Measurements from ENCODE around the gene LAMA3.

Gene LAMA3

DNA sequence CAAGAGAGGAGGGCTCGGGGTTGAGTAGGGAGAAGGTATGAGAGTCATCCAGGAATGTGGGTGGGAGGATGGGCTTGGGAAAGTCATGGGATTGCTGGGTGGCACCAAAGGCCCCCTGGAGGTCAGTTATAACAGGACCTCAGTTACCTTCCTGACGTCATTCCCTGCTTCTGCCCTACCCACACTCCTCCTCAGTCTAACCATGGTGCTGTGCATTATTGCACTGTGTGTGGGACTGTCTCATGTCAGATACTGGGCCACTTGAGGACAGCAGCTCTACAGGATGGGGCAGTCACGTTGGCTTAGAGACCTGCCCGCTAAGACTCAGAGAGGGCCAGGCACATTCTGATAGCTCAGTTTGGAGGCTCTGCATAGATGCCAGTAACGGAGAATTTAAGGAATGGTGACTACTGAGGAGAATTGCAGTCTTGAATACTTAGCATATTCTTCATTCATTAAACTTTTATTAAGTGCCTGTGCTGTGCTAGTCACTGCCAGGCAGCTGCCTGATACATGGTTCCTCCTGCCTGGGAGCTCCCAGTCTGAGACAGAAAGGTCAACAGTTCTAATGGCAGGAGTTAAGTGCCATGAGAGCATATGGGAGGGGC is 90.5 kb downstream of the LAMA3 start (continued):
- TF ChIP-seq EGR2 (tag by site-specific recombination; IDR thresholded peaks at IDR 0.05; ENCODE audit: low read depth) = peak; percentile 76

DNA sequence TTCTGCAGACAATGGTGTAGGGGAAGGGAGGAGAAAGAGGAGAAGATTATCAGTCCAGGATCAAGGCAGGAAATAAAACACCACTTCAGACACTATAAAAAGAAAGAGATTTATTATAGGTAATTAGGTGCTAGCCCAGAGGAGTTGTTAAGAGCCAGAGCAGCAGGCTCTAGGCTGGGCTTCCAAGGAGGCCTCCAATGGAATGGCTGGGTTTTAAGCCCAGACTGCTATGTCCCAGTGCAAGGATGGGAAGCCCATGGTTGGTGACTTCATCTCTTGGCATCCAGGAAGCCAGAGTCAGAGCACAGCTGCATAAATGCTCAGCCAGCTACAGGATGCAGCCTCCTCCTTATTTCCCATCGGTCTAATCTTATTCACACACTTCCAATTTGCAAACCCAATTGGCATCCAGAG is 95.6 kb downstream of the LAMA3 start:
- H3K27ac ChIP-seq (ENCODE audit: extremely low read depth, low read depth, low read length) = no peak overlapping the region
- H3K4me1 ChIP-seq (ENCODE audit: control insufficient read depth, insufficient read depth, low read length) = peaks cover 3% of the 10 kb centered on the region; the same call in 1 of the 2 replicates
- H3K36me3 ChIP-seq (ENCODE audit: control insufficient read depth in 2 of 2, insufficient read depth in 1 of 2, low read length in 2 of 2) = peaks cover 6 to 11% of the 10 kb centered on the region in 2 experiments; a peak in 2 of 3 replicates
- ChIA-PET POLR2A (no interaction called here), CTCF (interaction anchor here (2.5 kb wide), 1 partner anchor 81 kb away, joined by 9 read pairs; no protein-coding TSS in a partner anchor)
- H3K9me3 ChIP-seq (ENCODE audit: control insufficient read depth, insufficient read depth, low read depth, low read length) = no peaks in the 10 kb centered on the region
- H3K4me3 ChIP-seq (ENCODE audit: low read depth, low read length) = no peak overlapping the region
- TF ChIP-seq ZNF626 (tag by site-specific recombination; IDR thresholded peaks at IDR 0.05) (no peak), ZNF335 (tag by site-specific recombination; conservative IDR thresholded peaks at IDR 0.05) (no peak), ZXDB (tag by site-specific recombination; IDR thresholded peaks at IDR 0.05) (peak; percentile 31; the same call in 1 of the 2 replicates), PRDM1 (tag by site-specific recombination; IDR thresholded peaks at IDR 0.05) (no peak), ZNF133 (tag by site-specific recombination; IDR thresholded peaks at IDR 0.05) (no peak), WT1 (tag by site-specific recombination; IDR thresholded peaks at IDR 0.05) (peak; percentile 88), ZNF843 (tag by site-specific recombination; IDR thresholded peaks at IDR 0.05) (peak; percentile 44; the same call in 1 of the 2 replicates)
- TF ChIP-seq, protein P1, sequence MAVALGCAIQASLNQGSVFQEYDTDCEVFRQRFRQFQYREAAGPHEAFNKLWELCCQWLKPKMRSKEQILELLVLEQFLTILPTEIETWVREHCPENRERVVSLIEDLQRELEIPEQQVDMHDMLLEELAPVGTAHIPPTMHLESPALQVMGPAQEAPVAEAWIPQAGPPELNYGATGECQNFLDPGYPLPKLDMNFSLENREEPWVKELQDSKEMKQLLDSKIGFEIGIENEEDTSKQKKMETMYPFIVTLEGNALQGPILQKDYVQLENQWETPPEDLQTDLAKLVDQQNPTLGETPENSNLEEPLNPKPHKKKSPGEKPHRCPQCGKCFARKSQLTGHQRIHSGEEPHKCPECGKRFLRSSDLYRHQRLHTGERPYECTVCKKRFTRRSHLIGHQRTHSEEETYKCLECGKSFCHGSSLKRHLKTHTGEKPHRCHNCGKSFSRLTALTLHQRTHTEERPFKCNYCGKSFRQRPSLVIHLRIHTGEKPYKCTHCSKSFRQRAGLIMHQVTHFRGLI (tag by site-specific recombination; IDR thresholded peaks at IDR 0.05) = 0 out of 2 replicates have a peak, but pooled peaks have one; percentile 18
- TF ChIP-seq, protein P2, sequence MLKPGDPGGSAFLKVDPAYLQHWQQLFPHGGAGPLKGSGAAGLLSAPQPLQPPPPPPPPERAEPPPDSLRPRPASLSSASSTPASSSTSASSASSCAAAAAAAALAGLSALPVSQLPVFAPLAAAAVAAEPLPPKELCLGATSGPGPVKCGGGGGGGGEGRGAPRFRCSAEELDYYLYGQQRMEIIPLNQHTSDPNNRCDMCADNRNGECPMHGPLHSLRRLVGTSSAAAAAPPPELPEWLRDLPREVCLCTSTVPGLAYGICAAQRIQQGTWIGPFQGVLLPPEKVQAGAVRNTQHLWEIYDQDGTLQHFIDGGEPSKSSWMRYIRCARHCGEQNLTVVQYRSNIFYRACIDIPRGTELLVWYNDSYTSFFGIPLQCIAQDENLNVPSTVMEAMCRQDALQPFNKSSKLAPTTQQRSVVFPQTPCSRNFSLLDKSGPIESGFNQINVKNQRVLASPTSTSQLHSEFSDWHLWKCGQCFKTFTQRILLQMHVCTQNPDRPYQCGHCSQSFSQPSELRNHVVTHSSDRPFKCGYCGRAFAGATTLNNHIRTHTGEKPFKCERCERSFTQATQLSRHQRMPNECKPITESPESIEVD (tag by site-specific recombination; IDR thresholded peaks at IDR 0.05) = peak; percentile 29; the same call in 1 of the 2 replicates
- TF ChIP-seq, protein P3, sequence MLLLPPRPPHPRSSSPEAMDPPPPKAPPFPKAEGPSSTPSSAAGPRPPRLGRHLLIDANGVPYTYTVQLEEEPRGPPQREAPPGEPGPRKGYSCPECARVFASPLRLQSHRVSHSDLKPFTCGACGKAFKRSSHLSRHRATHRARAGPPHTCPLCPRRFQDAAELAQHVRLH (tag by site-specific recombination; IDR thresholded peaks at IDR 0.05) = peak; percentile 47; the same call in 1 of the 2 replicates
- TF ChIP-seq, protein P4, sequence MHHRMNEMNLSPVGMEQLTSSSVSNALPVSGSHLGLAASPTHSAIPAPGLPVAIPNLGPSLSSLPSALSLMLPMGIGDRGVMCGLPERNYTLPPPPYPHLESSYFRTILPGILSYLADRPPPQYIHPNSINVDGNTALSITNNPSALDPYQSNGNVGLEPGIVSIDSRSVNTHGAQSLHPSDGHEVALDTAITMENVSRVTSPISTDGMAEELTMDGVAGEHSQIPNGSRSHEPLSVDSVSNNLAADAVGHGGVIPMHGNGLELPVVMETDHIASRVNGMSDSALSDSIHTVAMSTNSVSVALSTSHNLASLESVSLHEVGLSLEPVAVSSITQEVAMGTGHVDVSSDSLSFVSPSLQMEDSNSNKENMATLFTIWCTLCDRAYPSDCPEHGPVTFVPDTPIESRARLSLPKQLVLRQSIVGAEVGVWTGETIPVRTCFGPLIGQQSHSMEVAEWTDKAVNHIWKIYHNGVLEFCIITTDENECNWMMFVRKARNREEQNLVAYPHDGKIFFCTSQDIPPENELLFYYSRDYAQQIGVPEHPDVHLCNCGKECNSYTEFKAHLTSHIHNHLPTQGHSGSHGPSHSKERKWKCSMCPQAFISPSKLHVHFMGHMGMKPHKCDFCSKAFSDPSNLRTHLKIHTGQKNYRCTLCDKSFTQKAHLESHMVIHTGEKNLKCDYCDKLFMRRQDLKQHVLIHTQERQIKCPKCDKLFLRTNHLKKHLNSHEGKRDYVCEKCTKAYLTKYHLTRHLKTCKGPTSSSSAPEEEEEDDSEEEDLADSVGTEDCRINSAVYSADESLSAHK (tag by site-specific recombination; IDR thresholded peaks at IDR 0.05) = 0 out of 2 replicates have a peak, but pooled peaks have one; percentile 18
- TF ChIP-seq, protein P5, sequence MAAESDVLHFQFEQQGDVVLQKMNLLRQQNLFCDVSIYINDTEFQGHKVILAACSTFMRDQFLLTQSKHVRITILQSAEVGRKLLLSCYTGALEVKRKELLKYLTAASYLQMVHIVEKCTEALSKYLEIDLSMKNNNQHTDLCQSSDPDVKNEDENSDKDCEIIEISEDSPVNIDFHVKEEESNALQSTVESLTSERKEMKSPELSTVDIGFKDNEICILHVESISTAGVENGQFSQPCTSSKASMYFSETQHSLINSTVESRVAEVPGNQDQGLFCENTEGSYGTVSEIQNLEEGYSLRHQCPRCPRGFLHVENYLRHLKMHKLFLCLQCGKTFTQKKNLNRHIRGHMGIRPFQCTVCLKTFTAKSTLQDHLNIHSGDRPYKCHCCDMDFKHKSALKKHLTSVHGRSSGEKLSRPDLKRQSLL (tag by site-specific recombination; IDR thresholded peaks at IDR 0.05) = 0 out of 2 replicates have a peak, but pooled peaks have one; percentile 39

DNA sequence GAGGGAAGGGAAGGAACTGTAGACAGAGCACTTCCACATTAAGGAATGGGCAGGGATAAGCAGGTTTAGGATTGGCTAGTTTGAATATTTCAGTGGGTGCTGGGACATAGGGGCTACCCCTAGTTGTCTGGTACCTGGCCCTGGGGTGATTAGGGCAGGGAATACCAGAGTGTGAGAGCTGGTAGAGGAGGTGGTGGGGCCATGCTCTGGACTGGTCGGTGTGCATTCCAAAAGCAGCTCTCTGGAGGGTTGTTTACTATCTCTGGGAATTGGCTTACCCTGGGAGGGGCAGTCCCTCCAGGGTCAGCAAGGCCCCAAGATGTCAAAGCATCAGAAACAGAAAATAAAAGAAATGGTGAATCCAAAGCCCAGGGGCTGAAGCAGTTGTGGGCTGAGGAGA is 103.8 kb downstream of the LAMA3 start:
- POLR2A ChIA-PET = no interaction called here
- H3K4me3 ChIP-seq (ENCODE audit: low read depth, low read length) = no peak overlapping the region
- no peak overlapping the region for H3K27ac ChIP-seq (ENCODE audit: extremely low read depth, low read depth, low read length)
- H3K4me1 ChIP-seq (ENCODE audit: control insufficient read depth, insufficient read depth, low read length) = no peaks in the 10 kb centered on the region
- TF ChIP-seq, protein P6, sequence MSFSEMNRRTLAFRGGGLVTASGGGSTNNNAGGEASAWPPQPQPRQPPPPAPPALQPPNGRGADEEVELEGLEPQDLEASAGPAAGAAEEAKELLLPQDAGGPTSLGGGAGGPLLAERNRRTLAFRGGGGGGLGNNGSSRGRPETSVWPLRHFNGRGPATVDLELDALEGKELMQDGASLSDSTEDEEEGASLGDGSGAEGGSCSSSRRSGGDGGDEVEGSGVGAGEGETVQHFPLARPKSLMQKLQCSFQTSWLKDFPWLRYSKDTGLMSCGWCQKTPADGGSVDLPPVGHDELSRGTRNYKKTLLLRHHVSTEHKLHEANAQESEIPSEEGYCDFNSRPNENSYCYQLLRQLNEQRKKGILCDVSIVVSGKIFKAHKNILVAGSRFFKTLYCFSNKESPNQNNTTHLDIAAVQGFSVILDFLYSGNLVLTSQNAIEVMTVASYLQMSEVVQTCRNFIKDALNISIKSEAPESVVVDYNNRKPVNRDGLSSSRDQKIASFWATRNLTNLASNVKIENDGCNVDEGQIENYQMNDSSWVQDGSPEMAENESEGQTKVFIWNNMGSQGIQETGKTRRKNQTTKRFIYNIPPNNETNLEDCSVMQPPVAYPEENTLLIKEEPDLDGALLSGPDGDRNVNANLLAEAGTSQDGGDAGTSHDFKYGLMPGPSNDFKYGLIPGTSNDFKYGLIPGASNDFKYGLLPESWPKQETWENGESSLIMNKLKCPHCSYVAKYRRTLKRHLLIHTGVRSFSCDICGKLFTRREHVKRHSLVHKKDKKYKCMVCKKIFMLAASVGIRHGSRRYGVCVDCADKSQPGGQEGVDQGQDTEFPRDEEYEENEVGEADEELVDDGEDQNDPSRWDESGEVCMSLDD (tag by site-specific recombination; IDR thresholded peaks at IDR 0.05) = no peak
- CTCF ChIA-PET = no interaction called here
- H3K9me3 ChIP-seq (ENCODE audit: control insufficient read depth, insufficient read depth, low read depth, low read length) = no peaks in the 10 kb centered on the region
- peaks cover 3 to 6% of the 10 kb centered on the region in 2 experiments for H3K36me3 ChIP-seq (ENCODE audit: control insufficient read depth in 2 of 2, insufficient read depth in 1 of 2, low read length in 2 of 2)
